ENCODE data around the gene HSF4.

DNA sequence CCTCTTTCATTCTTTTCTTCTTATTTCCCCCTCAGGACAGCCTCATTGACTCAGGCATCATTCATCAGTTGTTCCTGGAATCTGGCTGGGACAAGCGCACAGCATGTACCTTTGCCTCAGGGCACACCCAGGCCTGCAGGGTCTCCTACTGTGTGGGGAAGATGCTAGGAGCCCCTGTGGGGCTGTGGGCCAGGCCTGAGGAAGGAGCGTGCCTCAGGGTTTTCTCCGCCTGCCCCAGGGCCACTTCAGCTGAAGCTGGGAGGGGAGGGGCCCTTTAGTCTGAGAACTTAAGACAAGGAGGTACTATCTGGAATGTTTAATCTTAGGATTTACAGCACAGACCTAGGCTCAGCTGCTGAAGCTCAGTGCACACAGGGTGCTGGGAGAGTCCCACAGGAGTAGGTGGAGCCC is 42.3 kb downstream of the HSF4 start:
- no peak for TF ChIP-seq POLR2AphosphoS5 (IDR thresholded peaks at IDR 0.05; ENCODE audit: low read depth, low read length)
- TF ChIP-seq TAF1 (IDR thresholded peaks at IDR 0.05; ENCODE audit: borderline replicate concordance, insufficient read depth, low read length), result no peak
- TF ChIP-seq, protein P1, sequence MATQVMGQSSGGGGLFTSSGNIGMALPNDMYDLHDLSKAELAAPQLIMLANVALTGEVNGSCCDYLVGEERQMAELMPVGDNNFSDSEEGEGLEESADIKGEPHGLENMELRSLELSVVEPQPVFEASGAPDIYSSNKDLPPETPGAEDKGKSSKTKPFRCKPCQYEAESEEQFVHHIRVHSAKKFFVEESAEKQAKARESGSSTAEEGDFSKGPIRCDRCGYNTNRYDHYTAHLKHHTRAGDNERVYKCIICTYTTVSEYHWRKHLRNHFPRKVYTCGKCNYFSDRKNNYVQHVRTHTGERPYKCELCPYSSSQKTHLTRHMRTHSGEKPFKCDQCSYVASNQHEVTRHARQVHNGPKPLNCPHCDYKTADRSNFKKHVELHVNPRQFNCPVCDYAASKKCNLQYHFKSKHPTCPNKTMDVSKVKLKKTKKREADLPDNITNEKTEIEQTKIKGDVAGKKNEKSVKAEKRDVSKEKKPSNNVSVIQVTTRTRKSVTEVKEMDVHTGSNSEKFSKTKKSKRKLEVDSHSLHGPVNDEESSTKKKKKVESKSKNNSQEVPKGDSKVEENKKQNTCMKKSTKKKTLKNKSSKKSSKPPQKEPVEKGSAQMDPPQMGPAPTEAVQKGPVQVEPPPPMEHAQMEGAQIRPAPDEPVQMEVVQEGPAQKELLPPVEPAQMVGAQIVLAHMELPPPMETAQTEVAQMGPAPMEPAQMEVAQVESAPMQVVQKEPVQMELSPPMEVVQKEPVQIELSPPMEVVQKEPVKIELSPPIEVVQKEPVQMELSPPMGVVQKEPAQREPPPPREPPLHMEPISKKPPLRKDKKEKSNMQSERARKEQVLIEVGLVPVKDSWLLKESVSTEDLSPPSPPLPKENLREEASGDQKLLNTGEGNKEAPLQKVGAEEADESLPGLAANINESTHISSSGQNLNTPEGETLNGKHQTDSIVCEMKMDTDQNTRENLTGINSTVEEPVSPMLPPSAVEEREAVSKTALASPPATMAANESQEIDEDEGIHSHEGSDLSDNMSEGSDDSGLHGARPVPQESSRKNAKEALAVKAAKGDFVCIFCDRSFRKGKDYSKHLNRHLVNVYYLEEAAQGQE (IDR thresholded peaks at IDR 0.05; ENCODE audit: insufficient read depth in 1 of 2, low read depth in 2 of 2, low read length in 2 of 2), result no peak
- no peak for TF ChIP-seq SIN3A (IDR thresholded peaks at IDR 0.05; ENCODE audit: borderline replicate concordance, insufficient read depth, low read length)
